ENCODE data around the gene TADA3.
A peak's percentile ranks its signal among the peaks of the same experiment; 100 is the strongest.

Gene TADA3, protein sequence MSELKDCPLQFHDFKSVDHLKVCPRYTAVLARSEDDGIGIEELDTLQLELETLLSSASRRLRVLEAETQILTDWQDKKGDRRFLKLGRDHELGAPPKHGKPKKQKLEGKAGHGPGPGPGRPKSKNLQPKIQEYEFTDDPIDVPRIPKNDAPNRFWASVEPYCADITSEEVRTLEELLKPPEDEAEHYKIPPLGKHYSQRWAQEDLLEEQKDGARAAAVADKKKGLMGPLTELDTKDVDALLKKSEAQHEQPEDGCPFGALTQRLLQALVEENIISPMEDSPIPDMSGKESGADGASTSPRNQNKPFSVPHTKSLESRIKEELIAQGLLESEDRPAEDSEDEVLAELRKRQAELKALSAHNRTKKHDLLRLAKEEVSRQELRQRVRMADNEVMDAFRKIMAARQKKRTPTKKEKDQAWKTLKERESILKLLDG

DNA sequence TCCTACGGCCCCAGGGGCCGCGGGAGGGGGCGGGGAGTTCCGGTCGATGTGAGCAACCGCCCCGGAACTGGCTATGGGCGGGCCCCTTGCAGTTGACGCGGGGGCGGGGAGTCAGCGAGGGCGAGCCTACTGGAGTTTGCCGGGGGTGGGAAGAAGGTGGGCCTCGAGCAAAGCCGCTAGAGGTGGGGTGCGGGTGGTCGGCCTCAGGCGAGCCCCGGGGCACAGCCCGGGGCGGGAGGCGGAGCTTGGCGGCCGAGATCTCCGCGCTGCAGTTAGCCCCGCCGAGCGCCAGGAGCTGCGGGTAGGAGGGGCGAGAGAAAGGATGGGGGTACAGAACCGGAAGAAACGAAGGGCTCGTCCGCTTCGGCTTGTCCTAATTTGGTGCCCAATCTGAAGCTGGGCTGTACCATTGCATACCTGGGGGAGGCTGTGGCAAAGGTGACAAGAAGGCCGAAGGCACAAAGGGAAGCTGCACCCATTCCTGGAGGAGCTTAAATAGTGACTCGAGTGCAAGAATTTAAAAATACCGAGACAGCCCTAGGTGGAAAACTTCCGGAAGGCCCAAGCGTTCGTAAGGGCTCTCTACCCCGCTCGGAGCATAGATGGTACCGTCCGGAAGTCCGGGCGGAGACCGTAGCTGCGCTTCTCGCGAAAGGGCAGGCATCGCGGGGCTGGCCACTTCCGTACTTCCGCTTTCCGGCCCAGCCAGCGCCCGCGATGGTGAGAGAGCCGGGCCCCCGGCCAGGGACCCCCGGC is at the start of gene TADA3, which contains the start of gene ARPC4:
TSS of gene TADA3 (minus strand) at position 69 of the 756 bp plus-strand sequence. CDS start 1,007 bp downstream, outside the sequence.
TSS of gene ARPC4 (plus strand) at position 678 of the 756 bp plus-strand sequence. CDS start at position 718, 40 bp downstream.
- H3K4me3 ChIP-seq (ENCODE audit: low read depth, low read length), result peak within 1 kb of the TSS; percentile 95
- TF ChIP-seq, protein P1, sequence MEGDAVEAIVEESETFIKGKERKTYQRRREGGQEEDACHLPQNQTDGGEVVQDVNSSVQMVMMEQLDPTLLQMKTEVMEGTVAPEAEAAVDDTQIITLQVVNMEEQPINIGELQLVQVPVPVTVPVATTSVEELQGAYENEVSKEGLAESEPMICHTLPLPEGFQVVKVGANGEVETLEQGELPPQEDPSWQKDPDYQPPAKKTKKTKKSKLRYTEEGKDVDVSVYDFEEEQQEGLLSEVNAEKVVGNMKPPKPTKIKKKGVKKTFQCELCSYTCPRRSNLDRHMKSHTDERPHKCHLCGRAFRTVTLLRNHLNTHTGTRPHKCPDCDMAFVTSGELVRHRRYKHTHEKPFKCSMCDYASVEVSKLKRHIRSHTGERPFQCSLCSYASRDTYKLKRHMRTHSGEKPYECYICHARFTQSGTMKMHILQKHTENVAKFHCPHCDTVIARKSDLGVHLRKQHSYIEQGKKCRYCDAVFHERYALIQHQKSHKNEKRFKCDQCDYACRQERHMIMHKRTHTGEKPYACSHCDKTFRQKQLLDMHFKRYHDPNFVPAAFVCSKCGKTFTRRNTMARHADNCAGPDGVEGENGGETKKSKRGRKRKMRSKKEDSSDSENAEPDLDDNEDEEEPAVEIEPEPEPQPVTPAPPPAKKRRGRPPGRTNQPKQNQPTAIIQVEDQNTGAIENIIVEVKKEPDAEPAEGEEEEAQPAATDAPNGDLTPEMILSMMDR (IDR thresholded peaks at IDR 0.05; ENCODE audit: low read depth, low read length), result no peak

DNA sequence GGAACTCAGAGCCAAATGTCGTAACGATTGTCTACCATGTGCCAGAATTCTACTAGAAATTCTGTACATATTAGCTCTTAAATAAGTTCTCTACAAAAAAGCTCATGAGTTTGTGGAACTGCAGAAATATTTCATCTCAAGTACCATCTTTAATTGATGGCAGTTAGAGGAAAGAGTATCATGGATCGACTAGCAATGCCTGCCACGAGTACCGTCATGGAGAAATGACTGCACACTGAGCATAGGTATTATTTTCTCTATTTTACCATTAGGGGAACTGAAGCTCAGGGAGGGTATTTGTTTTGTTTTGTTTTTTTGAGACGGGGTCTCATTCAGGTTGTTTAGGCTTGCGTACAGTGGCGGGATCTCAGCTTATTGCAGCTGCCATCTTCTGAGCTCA is 48.7 kb upstream of the TADA3 start:
- TF ChIP-seq, protein P1 (IDR thresholded peaks at IDR 0.05; ENCODE audit: low read depth, low read length), result no peak
- no peak overlapping the region for H3K4me3 ChIP-seq (ENCODE audit: low read depth, low read length)

DNA sequence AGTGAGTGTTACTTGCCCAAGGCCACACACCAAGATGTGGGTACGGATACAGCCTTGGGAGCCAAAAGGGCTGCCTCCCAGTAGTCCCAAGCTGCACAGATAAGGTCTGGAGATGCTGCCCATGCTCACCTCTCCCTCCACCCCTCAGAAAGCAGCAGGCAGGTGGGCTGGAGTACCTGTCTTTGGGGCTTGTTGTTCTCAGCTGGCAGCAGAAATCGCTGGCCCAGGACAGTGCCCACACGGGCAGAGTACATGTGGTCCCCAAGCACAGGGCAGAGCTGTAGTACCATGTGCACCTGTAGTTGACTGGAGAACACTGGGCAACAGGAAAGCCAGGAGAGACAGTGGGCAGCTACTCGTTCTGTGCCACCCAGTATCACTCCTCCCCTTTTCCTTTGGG is 46.6 kb upstream of the TADA3 start:
- no peak overlapping the region for H3K4me3 ChIP-seq (ENCODE audit: low read depth, low read length)
- TF ChIP-seq, protein P1 (IDR thresholded peaks at IDR 0.05; ENCODE audit: low read depth, low read length), result no peak

DNA sequence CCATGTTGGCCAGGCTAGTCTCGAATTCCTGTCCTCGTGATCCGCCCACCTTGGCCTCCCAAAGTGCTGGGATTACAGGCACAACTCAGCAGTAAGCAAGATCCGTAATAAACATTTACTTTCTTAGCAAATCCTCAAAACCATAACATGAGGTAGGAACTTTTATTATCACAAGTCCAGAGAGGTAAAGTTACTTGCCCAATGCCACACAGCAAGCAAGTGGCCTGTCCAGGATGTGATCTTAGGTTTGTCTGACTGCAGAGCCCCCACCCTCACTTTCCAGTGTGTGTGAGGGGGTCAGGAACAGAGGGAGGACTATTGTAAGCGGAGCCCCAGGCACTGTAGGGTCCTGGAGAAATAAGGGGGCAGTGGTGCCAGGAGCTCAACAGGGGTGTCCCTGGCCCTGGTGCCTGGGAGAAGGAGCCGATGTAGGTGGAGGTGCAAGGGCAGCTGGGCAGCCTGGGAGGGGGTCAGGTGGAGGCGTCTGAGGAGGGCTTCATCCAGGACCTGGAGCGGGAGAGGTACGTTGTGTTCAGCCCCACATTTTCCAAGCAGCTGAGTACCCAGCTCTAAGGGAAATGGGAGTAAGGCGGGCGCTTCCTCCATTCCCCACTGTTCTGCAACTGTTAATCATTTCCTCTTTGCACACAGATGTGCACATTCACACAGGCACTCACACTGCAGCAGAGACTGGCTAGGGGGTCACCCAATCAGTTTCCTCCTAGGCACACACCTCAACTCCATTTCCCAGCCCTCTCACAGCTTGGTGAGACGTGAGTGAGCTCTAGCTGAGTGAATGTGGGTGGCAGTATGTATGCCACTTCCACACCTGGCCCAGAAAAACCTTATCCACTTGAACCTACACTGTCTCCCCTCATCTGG is 45.7 kb upstream of the TADA3 start:
- TF ChIP-seq, protein P1 (IDR thresholded peaks at IDR 0.05; ENCODE audit: low read depth, low read length), result no peak
- H3K4me3 ChIP-seq (ENCODE audit: low read depth, low read length), result no peak overlapping the region

DNA sequence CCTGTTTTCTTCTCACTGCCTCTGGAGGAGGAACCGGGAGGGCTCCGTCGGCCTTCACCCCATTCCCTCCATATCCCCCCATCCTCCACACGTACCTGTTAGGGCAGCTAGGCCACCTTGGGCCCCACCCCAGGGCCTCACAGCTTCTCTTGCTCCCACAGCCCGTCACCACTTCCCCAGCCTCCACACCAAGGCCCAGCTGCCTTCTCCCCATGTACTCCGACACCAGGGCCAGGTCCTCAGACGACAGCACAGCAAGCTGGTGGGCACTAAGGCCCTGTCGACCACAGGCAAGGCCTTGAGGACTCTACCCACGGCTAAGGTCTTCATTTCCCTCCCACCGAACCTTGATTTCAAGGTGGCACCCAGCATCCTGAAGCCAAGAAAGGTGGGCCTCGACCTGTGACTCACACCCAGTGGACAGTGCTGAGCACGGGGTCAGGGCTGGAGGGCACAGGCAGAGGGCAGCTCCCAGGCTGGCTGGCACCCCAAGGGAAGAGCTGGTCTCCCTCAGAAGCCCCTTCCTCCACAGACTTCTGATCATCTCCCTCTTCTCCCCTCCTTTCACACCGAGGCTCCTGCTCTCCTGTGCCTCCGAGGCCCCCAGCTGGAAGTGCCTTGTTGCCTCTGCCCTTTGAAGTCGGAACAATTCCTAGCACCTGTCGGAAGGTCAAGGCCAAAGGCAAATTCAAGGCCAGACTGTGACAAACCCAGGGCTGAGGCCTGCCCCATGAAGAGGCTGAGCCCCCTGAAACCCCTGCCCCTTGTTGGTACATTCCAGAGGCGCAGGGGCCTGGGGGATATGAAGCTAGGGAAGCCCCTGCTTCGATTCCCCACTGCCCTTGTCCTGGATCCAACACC is 42.5 kb upstream of the TADA3 start:
- no peak overlapping the region for H3K4me3 ChIP-seq (ENCODE audit: low read depth, low read length)
- TF ChIP-seq, protein P1 (IDR thresholded peaks at IDR 0.05; ENCODE audit: low read depth, low read length), result no peak

DNA sequence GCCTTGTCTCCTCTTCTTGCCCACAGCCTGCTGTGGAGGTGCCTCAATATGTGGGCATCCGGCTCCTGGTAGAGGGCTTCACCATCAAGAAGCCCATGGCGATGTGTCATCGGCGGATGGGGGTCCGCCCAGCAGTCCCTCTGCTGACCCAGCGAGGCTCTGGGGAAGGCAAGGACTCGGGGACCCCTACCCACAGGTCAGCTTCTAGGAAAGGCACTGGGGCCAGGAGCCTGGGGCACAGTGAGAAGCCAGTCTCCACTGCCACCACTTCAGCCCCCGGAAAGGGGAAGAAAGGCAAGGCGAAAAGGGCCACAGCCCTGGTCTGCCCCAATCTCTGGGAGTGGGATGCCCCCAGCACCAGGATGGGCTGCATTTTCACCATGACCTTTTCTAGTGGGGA is 40.8 kb upstream of the TADA3 start:
- TF ChIP-seq, protein P1 (IDR thresholded peaks at IDR 0.05; ENCODE audit: low read depth, low read length), result no peak
- H3K4me3 ChIP-seq (ENCODE audit: low read depth, low read length), result no peak overlapping the region

All from WI38 (cell line).